Osteocyte (in vitro differentiated cells): ENCODE data around the gene PCDHB4. TPM values are rescaled to one million over a fixed set of nuclear protein-coding genes. Genes with fewer than 3 reads are reported as not detected.
"Not testable (repeated sequence)": the region's sequence is repeated elsewhere in the genome, so short reads cannot be mapped to it uniquely, and the experiment has no call there.

Experiments used
- DNase-seq: peaks from one replicate; pipeline ENCODE4 v3.0.0; 2021; ENCODE audit warnings: mixed read lengths; ENCODE audit not compliant: unreplicated experiment; ENCODE audit errors: extremely low spot score
- H3K27ac Mint-ChIP-seq: one replicate; pipeline ENCODE4 v1.8.0; 2021; ENCODE audit warnings: mild to moderate bottlenecking, mixed read lengths; ENCODE audit not compliant: unreplicated experiment
- H3K27me3 Mint-ChIP-seq: one replicate; pipeline ENCODE4 v1.8.0; 2021; ENCODE audit warnings: mixed read lengths; ENCODE audit not compliant: unreplicated experiment
- H3K36me3 Mint-ChIP-seq: one replicate; pipeline ENCODE4 v1.8.0; 2021; ENCODE audit warnings: mixed read lengths; ENCODE audit not compliant: unreplicated experiment
- H3K4me1 Mint-ChIP-seq: one replicate; pipeline ENCODE4 v1.8.0; 2021; ENCODE audit warnings: mixed read lengths; ENCODE audit not compliant: unreplicated experiment
- H3K4me3 Mint-ChIP-seq: one replicate; pipeline ENCODE4 v1.8.0; 2021; ENCODE audit warnings: mild to moderate bottlenecking, moderate library complexity, mixed read lengths; ENCODE audit not compliant: unreplicated experiment
- H3K9me3 Mint-ChIP-seq: one replicate; pipeline ENCODE4 v1.8.0; 2021; ENCODE audit warnings: mixed read lengths; ENCODE audit not compliant: unreplicated experiment
- CTCF ChIP-seq: fragments of 200-600 bp; sonication (generic); IDR thresholded peaks from 2 replicates; pipeline ENCODE4 v1.5.0; 2021; ENCODE audit warnings: antibody characterized with exemption, mild to moderate bottlenecking, moderate library complexity
- total RNA-seq: library from RNA; stranded (reverse); gene quantifications from 2 replicates; pipeline ENCODE4 v1.2.1, GENCODE V29; 2021

The PCDHB4 gene
- total RNA-seq, 1 donor from 2014 or later: 2.9 TPM

- H3K36me3 Mint-ChIP-seq: peaks cover 39% of the 10 kb centered on the region
- H3K27me3 Mint-ChIP-seq: no peaks in the 10 kb centered on the region
- peak within 1 kb of the TSS; percentile 71 for H3K4me3 Mint-ChIP-seq
- H3K27ac Mint-ChIP-seq: peak within 1 kb of the TSS; percentile 73
- no peaks in the 10 kb centered on the region for H3K4me1 Mint-ChIP-seq
- peaks cover 62% of the 10 kb centered on the region for H3K9me3 Mint-ChIP-seq
- no peak for DNase-seq
- peak; percentile 40 for TF ChIP-seq CTCF
These were observed 13.6 kb downstream of the PCDHB4 start, which contains the start of gene PCDHB5 for GRCh38 chr5:141135030-141135717. TSS of gene PCDHB5 (plus strand) at chr5:141135206. CDS start at chr5:141135435, 229 bp downstream.

GRCh38 chr5:141135718-141136266 lies 14.2 kb downstream of the PCDHB4 start:
- H3K36me3 Mint-ChIP-seq: peaks cover 37% of the 10 kb centered on the region

GRCh38 chr5:141137346-141137745 lies 15.7 kb downstream of the PCDHB4 start:
- Mint-ChIP-seq H3K36me3 (peaks cover 32% of the 10 kb centered on the region), H3K9me3 (peaks cover 61% of the 10 kb centered on the region)
- not testable (repeated sequence) for H3K27ac Mint-ChIP-seq, H3K27me3 Mint-ChIP-seq, H3K4me3 Mint-ChIP-seq, H3K4me1 Mint-ChIP-seq
- peak; percentile 71 for DNase-seq

More at GRCh38 chr5:141135718-141136266, 14.2 kb downstream of the PCDHB4 start:
- Mint-ChIP-seq H3K27me3 (no peaks in the 10 kb centered on the region), H3K27ac (peak overlapping the region; percentile 73), H3K4me3 (peak overlapping the region; percentile 71), H3K4me1 (no peaks in the 10 kb centered on the region), H3K9me3 (peaks cover 62% of the 10 kb centered on the region)
- peak; percentile 73 for DNase-seq
- TF ChIP-seq CTCF: no peak

GRCh38 chr5:141149812-141150211 lies 28.2 kb downstream of the PCDHB4 start, which contains the start of gene PCDHB6:
TSS of gene PCDHB6 (plus strand) at chr5:141150057. CDS start at chr5:141150258, 201 bp downstream.
- Mint-ChIP-seq H3K36me3 (peaks cover 21% of the 10 kb centered on the region), H3K27me3 (no peaks in the 10 kb centered on the region), H3K4me1 (no peaks in the 10 kb centered on the region), H3K4me3 (no peak within 1 kb of the TSS), H3K27ac (no peak within 1 kb of the TSS), H3K9me3 (peaks cover 38% of the 10 kb centered on the region)
- no peak for TF ChIP-seq CTCF
- no peak for DNase-seq

GRCh38 chr5:141150224-141150992 lies 28.8 kb downstream of the PCDHB4 start:
- no peak for TF ChIP-seq CTCF
- peaks cover 20% of the 10 kb centered on the region for H3K36me3 Mint-ChIP-seq
- DNase-seq: no peak
- H3K27ac Mint-ChIP-seq: no peak overlapping the region
- peaks cover 35% of the 10 kb centered on the region for H3K9me3 Mint-ChIP-seq
- H3K4me1 Mint-ChIP-seq: no peaks in the 10 kb centered on the region
- H3K4me3 Mint-ChIP-seq: no peak overlapping the region
- no peaks in the 10 kb centered on the region for H3K27me3 Mint-ChIP-seq
